ENCODE data around the gene SPACA4.

The SPACA4 gene

GRCh38 chr19:48614436-48615230 is 8.1 kb downstream of the SPACA4 start, which contains the start of gene FAM83E:
TSS of gene FAM83E (minus strand) at chr19:48615076. CDS start at chr19:48613372, 1,704 bp downstream.
- peaks cover 36% of the 10 kb centered on the region for H3K79me2 ChIP-seq (ENCODE audit: control insufficient read depth, low read length)
- no peak within 1 kb of the TSS for H3K4me2 ChIP-seq (ENCODE audit: low read length)
- no peaks in the 10 kb centered on the region for H3K27me3 ChIP-seq (ENCODE audit: control insufficient read depth, low read length)
- peaks cover 23% of the 10 kb centered on the region for H4K20me1 ChIP-seq (ENCODE audit: control insufficient read depth, insufficient read depth, low read depth, low read length)
- peaks cover 34% of the 10 kb centered on the region for H3F3A ChIP-seq (ENCODE audit: control insufficient read depth, insufficient read depth)
- no peak for TF ChIP-seq CTCF (IDR thresholded peaks at IDR 0.05; ENCODE audit: low read depth, low read length, poor library complexity, severe bottlenecking)
- no peak for TF ChIP-seq EZH2phosphoT487 (IDR thresholded peaks at IDR 0.05; ENCODE audit: borderline replicate concordance, low read length)
- peaks cover 16% of the 10 kb centered on the region for H3K4me1 ChIP-seq (ENCODE audit: control insufficient read depth, low read length)
- no peaks in the 10 kb centered on the region for H3K9me3 ChIP-seq (ENCODE audit: control insufficient read depth, insufficient read depth, low read length)
- peaks cover 61% of the 10 kb centered on the region for H3K36me3 ChIP-seq (ENCODE audit: control insufficient read depth, low read length)
- no peaks in the 10 kb centered on the region for H3K9me2 ChIP-seq (replicated peaks; ENCODE audit: control insufficient read depth, low read length)
- H3K4me3 ChIP-seq (ENCODE audit: low read length) = no peak within 1 kb of the TSS
- H3K27ac ChIP-seq (ENCODE audit: low read depth, low read length) = no peak within 1 kb of the TSS

- Histone ChIP-seq H3K9me3 (ENCODE audit: control insufficient read depth, insufficient read depth, low read length) (no peaks in the 10 kb centered on the region), H3K79me2 (ENCODE audit: control insufficient read depth, low read length) (peaks cover 44% of the 10 kb centered on the region), H3K4me2 (ENCODE audit: low read length) (no peak overlapping the region), H3F3A (ENCODE audit: control insufficient read depth, insufficient read depth) (peaks cover 34% of the 10 kb centered on the region), H3K4me1 (ENCODE audit: control insufficient read depth, low read length) (peaks cover 23% of the 10 kb centered on the region), H3K27me3 (ENCODE audit: control insufficient read depth, low read length) (no peaks in the 10 kb centered on the region), H3K36me3 (ENCODE audit: control insufficient read depth, low read length) (peaks cover 61% of the 10 kb centered on the region), H3K27ac (ENCODE audit: low read depth, low read length) (no peak overlapping the region), H3K4me3 (ENCODE audit: low read length) (no peak overlapping the region), H4K20me1 (ENCODE audit: control insufficient read depth, insufficient read depth, low read depth, low read length) (peaks cover 23% of the 10 kb centered on the region), H3K9me2 (replicated peaks; ENCODE audit: control insufficient read depth, low read length) (no peaks in the 10 kb centered on the region)
- no peak for TF ChIP-seq EZH2phosphoT487 (IDR thresholded peaks at IDR 0.05; ENCODE audit: borderline replicate concordance, low read length)
These were observed 8.9 kb downstream of the SPACA4 start for GRCh38 chr19:48615231-48616040.

DNA sequence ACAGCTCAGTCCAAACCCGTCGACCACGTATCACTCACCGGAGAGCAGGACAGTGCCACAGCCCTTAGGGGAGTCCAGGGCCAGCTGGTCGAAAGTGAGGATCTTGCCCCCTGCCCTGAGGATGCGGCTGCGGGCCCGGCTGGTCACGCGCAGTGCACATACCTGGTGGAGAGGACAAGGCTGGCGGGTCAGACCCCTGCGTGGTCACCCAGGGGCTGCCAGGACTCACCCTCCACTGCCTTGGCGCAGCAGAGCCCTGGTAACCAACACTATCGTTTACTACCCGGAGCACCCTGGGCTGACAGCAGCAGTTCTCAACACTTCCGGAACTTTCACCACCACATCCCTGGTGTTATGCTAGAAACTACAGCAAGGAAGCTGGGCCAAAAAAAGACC is 9.5 kb downstream of the SPACA4 start:
- H3K36me3 ChIP-seq (ENCODE audit: control insufficient read depth, low read length) = peaks cover 61% of the 10 kb centered on the region
- no peaks in the 10 kb centered on the region for H3K27me3 ChIP-seq (ENCODE audit: control insufficient read depth, low read length)
- peaks cover 23% of the 10 kb centered on the region for H4K20me1 ChIP-seq (ENCODE audit: control insufficient read depth, insufficient read depth, low read depth, low read length)
- TF ChIP-seq CTCF (IDR thresholded peaks at IDR 0.05; ENCODE audit: low read depth, low read length, poor library complexity, severe bottlenecking) = no peak
- TF ChIP-seq EZH2phosphoT487 (IDR thresholded peaks at IDR 0.05; ENCODE audit: borderline replicate concordance, low read length) = no peak
- no peak overlapping the region for H3K4me3 ChIP-seq (ENCODE audit: low read length)
- peaks cover 24% of the 10 kb centered on the region for H3K4me1 ChIP-seq (ENCODE audit: control insufficient read depth, low read length)
- H3K9me3 ChIP-seq (ENCODE audit: control insufficient read depth, insufficient read depth, low read length) = no peaks in the 10 kb centered on the region
- peaks cover 45% of the 10 kb centered on the region for H3K79me2 ChIP-seq (ENCODE audit: control insufficient read depth, low read length)
- H3K9me2 ChIP-seq (replicated peaks; ENCODE audit: control insufficient read depth, low read length) = no peaks in the 10 kb centered on the region
- H3K27ac ChIP-seq (ENCODE audit: low read depth, low read length) = no peak overlapping the region
- H3F3A ChIP-seq (ENCODE audit: control insufficient read depth, insufficient read depth) = peaks cover 34% of the 10 kb centered on the region
- no peak overlapping the region for H3K4me2 ChIP-seq (ENCODE audit: low read length)
